GM18867 (cell line): ENCODE measurements around the gene OLFML3.
"Not testable (repeated sequence)": the region's sequence is repeated elsewhere in the genome, so short reads cannot be mapped to it uniquely, and the experiment has no call there.

Experiments used
- ATAC-seq: cut with Tn5 transposase; IDR thresholded peaks from one replicate; pipeline ENCODE4 v1.9.1; 2021; ENCODE audit warnings: mild to moderate bottlenecking, moderate library complexity; ENCODE audit not compliant: unreplicated experiment

The OLFML3 gene

GRCh38 chr1:113948151-113948550 lies 31.1 kb upstream of the OLFML3 start:
- not testable (repeated sequence) for ATAC-seq

- no peak for ATAC-seq
These were observed 30.3 kb upstream of the OLFML3 start for GRCh38 chr1:113949007-113949406.

GRCh38 chr1:113950908-113951307 lies 28.4 kb upstream of the OLFML3 start:
- ATAC-seq = no peak

GRCh38 chr1:113951719-113952118 lies 27.6 kb upstream of the OLFML3 start:
- ATAC-seq = no peak

- no peak for ATAC-seq
These were observed 21.3 kb upstream of the OLFML3 start for GRCh38 chr1:113957984-113958383.

- ATAC-seq = no peak
These were observed 20.6 kb upstream of the OLFML3 start for GRCh38 chr1:113958691-113959090.

GRCh38 chr1:113963281-113963906 lies 15.9 kb upstream of the OLFML3 start:
- no peak for ATAC-seq

GRCh38 chr1:113965703-113966412 lies 13.4 kb upstream of the OLFML3 start:
- no peak for ATAC-seq

GRCh38 chr1:113972954-113973353 lies 6.3 kb upstream of the OLFML3 start:
- no peak for ATAC-seq

- ATAC-seq = no peak
These were observed 3.9 kb upstream of the OLFML3 start for GRCh38 chr1:113975211-113975895.

GRCh38 chr1:113976609-113977278 lies 2.5 kb upstream of the OLFML3 start:
- no peak for ATAC-seq

- ATAC-seq = no peak
These were observed 1.4 kb upstream of the OLFML3 start for GRCh38 chr1:113977906-113978305.

- no peak for ATAC-seq
These were observed 836 bp downstream of the OLFML3 start for GRCh38 chr1:113980110-113980509.

- no peak for ATAC-seq
These were observed 3.0 kb downstream of the OLFML3 start for GRCh38 chr1:113981962-113982931.

- ATAC-seq = no peak
These were observed 3.7 kb downstream of the OLFML3 start for GRCh38 chr1:113982949-113983348.

GRCh38 chr1:113983391-113983790 lies 4.1 kb downstream of the OLFML3 start:
- ATAC-seq = no peak

GRCh38 chr1:113983826-113984225 lies 4.6 kb downstream of the OLFML3 start:
- no peak for ATAC-seq

- no peak for ATAC-seq
These were observed 5.4 kb downstream of the OLFML3 start for GRCh38 chr1:113984710-113985109.

GRCh38 chr1:113986802-113987201 lies 7.5 kb downstream of the OLFML3 start:
- no peak for ATAC-seq

- no peak for ATAC-seq
These were observed 8.0 kb downstream of the OLFML3 start for GRCh38 chr1:113987259-113987658.
